Measurements from ENCODE around the gene ITPA. TPM values are rescaled to one million over a fixed set of nuclear protein-coding genes. Genes with fewer than 3 reads are reported as not detected.

Gene ITPA
- total and polyA plus RNA-seq, 2 of the 13 experiments (the other 11 are each of a cell fraction or from before 2014, with no cell fraction given) = 60.1 to 103 TPM

GRCh38 chr20:3218307-3218988 lies 9.2 kb downstream of the ITPA start (continued):
- 0 out of 2 replicates have a peak, but pooled peaks have one; percentile 49 for TF ChIP-seq ZNF446 (CRISPR knock-in tag; IDR thresholded peaks at IDR 0.05)
- peak; percentile 91; the same call in 1 of the 2 replicates for TF ChIP-seq IRF9 (CRISPR knock-in tag; IDR thresholded peaks at IDR 0.05; ENCODE audit: borderline replicate concordance)
- TF ChIP-seq HDAC2 (CRISPR knock-in tag; IDR thresholded peaks at IDR 0.05) = peak; percentile 78
- TF ChIP-seq ZNF282 (IDR thresholded peaks at IDR 0.05; ENCODE audit: partially characterized antibody) = no peak
- 0 out of 2 replicates have a peak, but pooled peaks have one; percentile 62 for TF ChIP-seq ZKSCAN5 (CRISPR knock-in tag; IDR thresholded peaks at IDR 0.05)
- no peak for TF ChIP-seq BATF2 (CRISPR knock-in tag; IDR thresholded peaks at IDR 0.05)
- TF ChIP-seq ZNF557 (CRISPR knock-in tag; IDR thresholded peaks at IDR 0.05) = 0 out of 2 replicates have a peak, but pooled peaks have one; percentile 57
- no peak; the same call in 1 of the 2 replicates for TF ChIP-seq TBP (CRISPR knock-in tag; IDR thresholded peaks at IDR 0.05)
- peak; percentile 96; the same call in 1 of the 2 replicates for TF ChIP-seq MTERF4 (CRISPR knock-in tag; IDR thresholded peaks at IDR 0.05)
- peak; percentile 69; the same call in 1 of the 2 replicates for TF ChIP-seq SOX13 (IDR thresholded peaks at IDR 0.05)
- peak in 1 of 2 experiments; percentile 88; a peak in 2 of 4 replicates for TF ChIP-seq SOX13 (CRISPR knock-in tag; conservative IDR thresholded peaks at IDR 0.05 in 1 of 2, IDR thresholded peaks at IDR 0.05 in 1 of 2)
- peak; percentile 96 for TF ChIP-seq HNF1B (CRISPR knock-in tag; IDR thresholded peaks at IDR 0.05)
- 0 out of 2 replicates have a peak, but pooled peaks have one; percentile 57 for TF ChIP-seq KLF6 (CRISPR knock-in tag; IDR thresholded peaks at IDR 0.05)
- TF ChIP-seq PBX2 (CRISPR knock-in tag; IDR thresholded peaks at IDR 0.05) = no peak
- TF ChIP-seq ZBTB38 (CRISPR knock-in tag; IDR thresholded peaks at IDR 0.05) = peak; percentile 98
- no peak for TF ChIP-seq TP53 (CRISPR knock-in tag; conservative IDR thresholded peaks at IDR 0.05)
- TF ChIP-seq TEAD3 (CRISPR knock-in tag; optimal IDR thresholded peaks at IDR 0.05; ENCODE audit: borderline replicate concordance) = peak; percentile 72
- 0 out of 2 replicates have a peak, but pooled peaks have one; percentile 21 for TF ChIP-seq NFYC (CRISPR knock-in tag; IDR thresholded peaks at IDR 0.05)
- TF ChIP-seq BRD4 (CRISPR knock-in tag; IDR thresholded peaks at IDR 0.05) = peak; percentile 66; the same call in 1 of the 2 replicates
- TF ChIP-seq ZNF678 (CRISPR knock-in tag; IDR thresholded peaks at IDR 0.05) = no peak
- 0 out of 2 replicates have a peak, but pooled peaks have one; percentile 65 for TF ChIP-seq RFXANK (CRISPR knock-in tag; IDR thresholded peaks at IDR 0.05)
- TF ChIP-seq ZNF883 (CRISPR knock-in tag; IDR thresholded peaks at IDR 0.05; ENCODE audit: not compliant biosample characterization) = peak; percentile 87
- TF ChIP-seq ZZZ3 (CRISPR knock-in tag; IDR thresholded peaks at IDR 0.05; ENCODE audit: borderline replicate concordance) = no peak
- TF ChIP-seq FOSL1 (CRISPR knock-in tag; IDR thresholded peaks at IDR 0.05; ENCODE audit: borderline replicate concordance) = no peak
- no peak for TF ChIP-seq ONECUT2 (CRISPR knock-in tag; IDR thresholded peaks at IDR 0.05)

Measured in HepG2 (cell line).